Nephron progenitor cell (in vitro differentiated cells): ENCODE data around the gene FBLN5.

Experiments
- DNase-seq: peaks from one replicate; pipeline ENCODE4 v3.0.0; 2021
- H3K27ac Mint-ChIP-seq: 2 replicates; pipeline ENCODE4 v1.8.0; 2021; ENCODE audit warnings: mild to moderate bottlenecking, moderate library complexity, mixed read lengths
- H3K27me3 Mint-ChIP-seq: 2 replicates; pipeline ENCODE4 v1.8.0; 2021; ENCODE audit warnings: mild to moderate bottlenecking, low read depth, mixed read lengths; ENCODE audit not compliant: poor library complexity
- H3K36me3 Mint-ChIP-seq: 2 replicates; pipeline ENCODE4 v1.8.0; 2021; ENCODE audit warnings: low read depth, mixed read lengths
- H3K4me1 Mint-ChIP-seq: 2 replicates; pipeline ENCODE4 v1.8.0; 2021; ENCODE audit warnings: mixed read lengths
- H3K4me3 Mint-ChIP-seq: 2 replicates; pipeline ENCODE4 v1.8.0; 2021; ENCODE audit warnings: mild to moderate bottlenecking, moderate library complexity, mixed read lengths
- H3K9me3 Mint-ChIP-seq: 2 replicates; pipeline ENCODE4 v1.8.0; 2021; ENCODE audit warnings: mild to moderate bottlenecking, moderate library complexity, mixed read lengths
- CTCF ChIP-seq: fragments of 200-600 bp; sonication (generic); IDR thresholded peaks from 2 replicates; pipeline ENCODE4 v1.5.0; 2021; ENCODE audit warnings: antibody characterized with exemption

FBLN5 gene

GRCh38 chr14:91837076-91837475 is 110.4 kb downstream of the FBLN5 start:
- peaks cover 90% of the 10 kb centered on the region for H3K27me3 Mint-ChIP-seq
- no peak overlapping the region for H3K27ac Mint-ChIP-seq

GRCh38 chr14:91835920-91836843 is 111.3 kb downstream of the FBLN5 start:
- DNase-seq = peak; percentile 85
- Mint-ChIP-seq H3K9me3 (no peaks in the 10 kb centered on the region), H3K36me3 (no peaks in the 10 kb centered on the region), H3K4me3 (peak overlapping the region; percentile 84), H3K27me3 (peaks cover 89% of the 10 kb centered on the region), H3K27ac (no peak overlapping the region), H3K4me1 (no peaks in the 10 kb centered on the region)
- TF ChIP-seq CTCF = no peak

More at GRCh38 chr14:91837076-91837475, 110.4 kb downstream of the FBLN5 start:
- H3K36me3 Mint-ChIP-seq = no peaks in the 10 kb centered on the region
- no peak for TF ChIP-seq CTCF
- no peaks in the 10 kb centered on the region for H3K4me1 Mint-ChIP-seq
- no peaks in the 10 kb centered on the region for H3K9me3 Mint-ChIP-seq
- DNase-seq = no peak
- peak overlapping the region; percentile 84 for H3K4me3 Mint-ChIP-seq

DNA sequence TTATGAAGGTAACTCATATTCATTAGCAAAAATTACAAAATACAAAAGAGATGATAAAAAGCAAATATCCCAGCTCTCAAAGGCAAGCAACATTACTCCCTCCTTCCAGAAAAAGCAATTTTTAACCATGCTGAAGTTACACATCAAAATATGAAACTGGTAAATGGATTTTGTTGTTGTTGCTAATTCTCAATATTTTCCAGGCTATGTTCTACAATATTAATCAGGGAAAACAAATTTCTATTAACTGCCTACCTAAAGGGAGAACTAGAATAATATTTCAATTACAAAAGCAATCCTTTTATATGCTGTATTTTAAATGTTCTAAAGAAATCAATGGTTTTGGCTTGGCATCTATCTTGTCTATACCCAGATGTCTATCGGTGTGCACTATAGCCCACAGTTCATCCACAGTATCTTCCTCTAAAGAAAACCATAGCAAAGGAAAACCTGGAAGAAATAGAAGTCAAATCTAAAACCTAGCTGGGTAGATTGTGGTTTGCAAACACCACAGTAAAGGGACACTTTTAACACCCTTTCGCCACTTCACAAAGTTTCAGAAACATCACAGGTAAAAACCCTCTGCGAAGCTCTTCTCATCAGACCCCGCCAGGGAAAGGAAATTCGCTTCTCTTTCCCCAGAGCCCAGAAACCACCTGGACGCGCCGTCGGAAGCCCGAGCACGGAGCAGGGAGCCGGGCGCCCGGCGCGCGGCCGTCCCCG is 112.1 kb downstream of the FBLN5 start:
- DNase-seq = no peak
- no peak overlapping the region for H3K27ac Mint-ChIP-seq

GRCh38 chr14:91834571-91834970 is 112.9 kb downstream of the FBLN5 start:
- H3K36me3 Mint-ChIP-seq = no peaks in the 10 kb centered on the region
- no peak overlapping the region for H3K27ac Mint-ChIP-seq
- no peak for DNase-seq
- H3K27me3 Mint-ChIP-seq = peaks cover 74% of the 10 kb centered on the region
- H3K4me3 Mint-ChIP-seq = no peak overlapping the region
- H3K9me3 Mint-ChIP-seq = no peaks in the 10 kb centered on the region
- TF ChIP-seq CTCF = no peak
- H3K4me1 Mint-ChIP-seq = no peaks in the 10 kb centered on the region

More for the DNA sequence above, 112.1 kb downstream of the FBLN5 start:
- peak overlapping the region; percentile 67 for H3K4me3 Mint-ChIP-seq
- H3K36me3 Mint-ChIP-seq = no peaks in the 10 kb centered on the region
- no peak for TF ChIP-seq CTCF
- H3K27me3 Mint-ChIP-seq = peaks cover 81% of the 10 kb centered on the region
- H3K9me3 Mint-ChIP-seq = no peaks in the 10 kb centered on the region
- H3K4me1 Mint-ChIP-seq = no peaks in the 10 kb centered on the region

DNA sequence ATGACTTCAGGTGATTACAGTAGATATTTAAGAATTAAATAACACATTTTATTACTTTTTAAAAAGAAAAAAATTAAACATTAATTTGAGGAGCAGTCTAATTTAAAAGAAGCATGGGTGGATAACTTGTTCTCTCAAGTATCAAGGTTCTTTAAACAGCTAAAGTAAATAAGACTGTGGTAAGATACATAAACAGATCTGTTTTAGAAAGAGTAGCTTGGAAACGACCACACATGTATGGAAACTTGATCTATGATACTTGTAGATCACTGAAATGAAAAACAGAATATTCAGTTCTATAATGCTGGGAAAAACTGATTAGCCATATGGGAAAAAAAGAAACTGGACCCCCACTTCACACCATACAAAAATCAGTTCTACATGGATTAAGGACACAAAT is 116.2 kb downstream of the FBLN5 start:
- H3K36me3 Mint-ChIP-seq = no peaks in the 10 kb centered on the region
- H3K4me1 Mint-ChIP-seq = no peaks in the 10 kb centered on the region
- no peak for TF ChIP-seq CTCF
- no peak overlapping the region for H3K4me3 Mint-ChIP-seq
- H3K9me3 Mint-ChIP-seq = peaks cover 8% of the 10 kb centered on the region
- peaks cover 41% of the 10 kb centered on the region for H3K27me3 Mint-ChIP-seq
- H3K27ac Mint-ChIP-seq = no peak overlapping the region
- DNase-seq = no peak
